DND-41 (cell line): ENCODE data around the gene ATG14.

Experiments
- EZH2 ChIP-seq: IDR thresholded peaks from 3 replicates; pipeline ENCODE4 v1.6.1; 2012; ENCODE audit warnings: borderline replicate concordance, low read depth, mild to moderate bottlenecking, moderate library complexity, low read length, inconsistent platforms; ENCODE audit not compliant: severe bottlenecking
- TF ChIP-seq, protein P1 (sequence below): IDR thresholded peaks from 2 replicates; pipeline ENCODE4 v1.5.1; 2012; ENCODE audit warnings: borderline replicate concordance, low read length, moderate library complexity, mild to moderate bottlenecking; ENCODE audit not compliant: poor library complexity, severe bottlenecking; ENCODE audit errors: extremely low read depth

GRCh38 chr14:55417955-55418354 is 6.3 kb upstream of the ATG14 start:
- TF ChIP-seq, protein P1, sequence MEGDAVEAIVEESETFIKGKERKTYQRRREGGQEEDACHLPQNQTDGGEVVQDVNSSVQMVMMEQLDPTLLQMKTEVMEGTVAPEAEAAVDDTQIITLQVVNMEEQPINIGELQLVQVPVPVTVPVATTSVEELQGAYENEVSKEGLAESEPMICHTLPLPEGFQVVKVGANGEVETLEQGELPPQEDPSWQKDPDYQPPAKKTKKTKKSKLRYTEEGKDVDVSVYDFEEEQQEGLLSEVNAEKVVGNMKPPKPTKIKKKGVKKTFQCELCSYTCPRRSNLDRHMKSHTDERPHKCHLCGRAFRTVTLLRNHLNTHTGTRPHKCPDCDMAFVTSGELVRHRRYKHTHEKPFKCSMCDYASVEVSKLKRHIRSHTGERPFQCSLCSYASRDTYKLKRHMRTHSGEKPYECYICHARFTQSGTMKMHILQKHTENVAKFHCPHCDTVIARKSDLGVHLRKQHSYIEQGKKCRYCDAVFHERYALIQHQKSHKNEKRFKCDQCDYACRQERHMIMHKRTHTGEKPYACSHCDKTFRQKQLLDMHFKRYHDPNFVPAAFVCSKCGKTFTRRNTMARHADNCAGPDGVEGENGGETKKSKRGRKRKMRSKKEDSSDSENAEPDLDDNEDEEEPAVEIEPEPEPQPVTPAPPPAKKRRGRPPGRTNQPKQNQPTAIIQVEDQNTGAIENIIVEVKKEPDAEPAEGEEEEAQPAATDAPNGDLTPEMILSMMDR, result no peak
- no peak for TF ChIP-seq EZH2
